CD4-positive, alpha-beta T cell (primary cell): ENCODE results near the gene KLHL17. TPM values are rescaled to one million over a fixed set of nuclear protein-coding genes. Genes with fewer than 3 reads are reported as not detected.
A peak's percentile ranks its signal among the peaks of the same experiment; 100 is the strongest.
"Not testable (repeated sequence)": the region's sequence is repeated elsewhere in the genome, so short reads cannot be mapped to it uniquely, and the experiment has no call there.

ENCODE experiments used
- ATAC-seq: fragments of 200-7000 bp; cut with Tn5 transposase; one replicate; pipeline ENCODE4 v1.10.0; 2022; ENCODE audit warnings: mild to moderate bottlenecking; ENCODE audit not compliant: poor library complexity
- CTCF ChIA-PET: fragments of 350-600 bp; sonication (Branson Sonifier 250); formaldehyde crosslinking; loops from one replicate; lab custom pipeline; 2021; ENCODE audit warnings: antibody characterized with exemption, inconsistent platforms; lab: Charles Lee
- POLR2A ChIA-PET: fragments of 350-600 bp; sonication (Branson Sonifier 250); formaldehyde crosslinking; loops from one replicate; lab custom pipeline; 2021; ENCODE audit warnings: antibody characterized with exemption, inconsistent platforms; lab: Charles Lee
- DNase-seq, 14 experiments: peaks; one replicate each; pipeline ENCODE4 v3.0.0-alpha.2; 2013 to 2020; ENCODE audit warnings: mixed read lengths in 2 of 14
- H3K27ac ChIP-seq, 2 donors: one replicate each; pipeline versions ENCODE4 v1.5.1 to v1.7.0; 2013; ENCODE audit warnings: low read length in 2 of 2, low read depth in 1 of 2, mild to moderate bottlenecking in 1 of 2
- H3K27me3 ChIP-seq, 2 experiments: 1 replicate in 1 of 2; 2 replicates in 1 of 2; pipeline versions ENCODE4 v1.6.1 to v1.7.0; 2013; ENCODE audit warnings: low read length in 2 of 2, control low read depth in 1 of 2, mild to moderate bottlenecking in 1 of 2, moderate library complexity in 1 of 2; ENCODE audit not compliant: insufficient read depth in 2 of 2, control insufficient read depth in 1 of 2
- H3K36me3 ChIP-seq: one replicate; pipeline ENCODE4 v1.6.1; 2013; ENCODE audit warnings: low read length, control low read depth; ENCODE audit not compliant: insufficient read depth
- H3K4me1 ChIP-seq: one replicate; pipeline ENCODE4 v1.6.1; 2013; ENCODE audit warnings: low read length, control low read depth; ENCODE audit not compliant: insufficient read depth
- H3K4me3 ChIP-seq: one replicate; pipeline ENCODE4 v1.5.1; 2013; ENCODE audit warnings: mild to moderate bottlenecking, low read length, moderate library complexity
- H3K9me3 ChIP-seq, 2 experiments: 1 replicate in 1 of 2; 2 replicates in 1 of 2; pipeline versions ENCODE4 v1.6.1 to v1.7.0; 2013; ENCODE audit warnings: low read length in 2 of 2, mild to moderate bottlenecking in 2 of 2, control low read depth in 1 of 2, moderate library complexity in 1 of 2; ENCODE audit not compliant: control insufficient read depth in 1 of 2, insufficient read depth in 1 of 2
- H3K27ac Mint-ChIP-seq: one replicate; pipeline ENCODE4 v1.8.0; 2020; ENCODE audit warnings: mixed read lengths
- H3K27me3 Mint-ChIP-seq: one replicate; pipeline ENCODE4 v1.8.0; 2021; ENCODE audit warnings: mixed read lengths
- H3K36me3 Mint-ChIP-seq: one replicate; pipeline ENCODE4 v1.8.0; 2021; ENCODE audit warnings: low read depth, mixed read lengths
- H3K4me1 Mint-ChIP-seq: one replicate; pipeline ENCODE4 v1.8.0; 2021; ENCODE audit warnings: low read depth, mixed read lengths
- H3K4me3 Mint-ChIP-seq: one replicate; pipeline ENCODE4 v1.8.0; 2020; ENCODE audit warnings: mild to moderate bottlenecking, mixed read lengths
- H3K9me3 Mint-ChIP-seq: one replicate; pipeline ENCODE4 v1.8.0; 2020; ENCODE audit warnings: mixed read lengths
- intact Hi-C, 2 experiments: fragments of 100-400 bp; cut with DNase I in 1 of 2; cut with micrococcal nuclease in 1 of 2; formaldehyde crosslinking; loops; one replicate each; pipeline versions ENCODE4 v1.15.1 to v1.9.0; 2023 to 2025; cut with DNase I, micrococcal nuclease
- total RNA-seq, 174 experiments: library from RNA in 2 of 174; stranded (reverse) in 2 of 174; gene quantifications; one replicate each; pipeline ENCODE4 v1.2.3 and lab custom pipeline; 2021 to 2026
- TF ChIP-seq, protein P1 (sequence below): fragments of 200-600 bp; IDR thresholded peaks from one replicate; pipeline ENCODE4 v1.8.0; 2022; ENCODE audit warnings: antibody characterized with exemption, mild to moderate bottlenecking

Gene KLHL17
- total RNA-seq, 2 experiments from 2014 or later, result 13.9 TPM

GRCh38 chr1:1011396-1011949, 51.1 kb downstream of the KLHL17 start:
- H3K4me3 Mint-ChIP-seq, result no peak overlapping the region
- H3K4me1 Mint-ChIP-seq, result peaks cover 23% of the 10 kb centered on the region
- peaks cover 6% of the 10 kb centered on the region for H3K36me3 Mint-ChIP-seq
- H3K9me3 Mint-ChIP-seq, result no peaks in the 10 kb centered on the region
- Histone ChIP-seq H3K27ac (no peak overlapping the region), H3K27me3 (peaks cover 0 to 5% of the 10 kb centered on the region in 2 experiments), H3K36me3 (no peaks in the 10 kb centered on the region), H3K9me3 (peaks cover 0 to 8% of the 10 kb centered on the region in 2 experiments), H3K4me1 (peaks cover 23% of the 10 kb centered on the region), H3K4me3 (no peak overlapping the region)
- TF ChIP-seq, protein P1, sequence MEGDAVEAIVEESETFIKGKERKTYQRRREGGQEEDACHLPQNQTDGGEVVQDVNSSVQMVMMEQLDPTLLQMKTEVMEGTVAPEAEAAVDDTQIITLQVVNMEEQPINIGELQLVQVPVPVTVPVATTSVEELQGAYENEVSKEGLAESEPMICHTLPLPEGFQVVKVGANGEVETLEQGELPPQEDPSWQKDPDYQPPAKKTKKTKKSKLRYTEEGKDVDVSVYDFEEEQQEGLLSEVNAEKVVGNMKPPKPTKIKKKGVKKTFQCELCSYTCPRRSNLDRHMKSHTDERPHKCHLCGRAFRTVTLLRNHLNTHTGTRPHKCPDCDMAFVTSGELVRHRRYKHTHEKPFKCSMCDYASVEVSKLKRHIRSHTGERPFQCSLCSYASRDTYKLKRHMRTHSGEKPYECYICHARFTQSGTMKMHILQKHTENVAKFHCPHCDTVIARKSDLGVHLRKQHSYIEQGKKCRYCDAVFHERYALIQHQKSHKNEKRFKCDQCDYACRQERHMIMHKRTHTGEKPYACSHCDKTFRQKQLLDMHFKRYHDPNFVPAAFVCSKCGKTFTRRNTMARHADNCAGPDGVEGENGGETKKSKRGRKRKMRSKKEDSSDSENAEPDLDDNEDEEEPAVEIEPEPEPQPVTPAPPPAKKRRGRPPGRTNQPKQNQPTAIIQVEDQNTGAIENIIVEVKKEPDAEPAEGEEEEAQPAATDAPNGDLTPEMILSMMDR, result no peak
- intact Hi-C loops, result no loop called here
- ChIA-PET POLR2A (no interaction called here), CTCF (interaction anchor here (2.7 kb wide), 1 partner anchor 10 kb away, joined by 13 read pairs; no protein-coding TSS in a partner anchor)
- ATAC-seq, result no peak
- DNase-seq, result peak in 1 of 14 experiments; percentile 11
- H3K27me3 Mint-ChIP-seq, result peaks cover 9% of the 10 kb centered on the region
- peak overlapping the region; percentile 20 for H3K27ac Mint-ChIP-seq

DNA sequence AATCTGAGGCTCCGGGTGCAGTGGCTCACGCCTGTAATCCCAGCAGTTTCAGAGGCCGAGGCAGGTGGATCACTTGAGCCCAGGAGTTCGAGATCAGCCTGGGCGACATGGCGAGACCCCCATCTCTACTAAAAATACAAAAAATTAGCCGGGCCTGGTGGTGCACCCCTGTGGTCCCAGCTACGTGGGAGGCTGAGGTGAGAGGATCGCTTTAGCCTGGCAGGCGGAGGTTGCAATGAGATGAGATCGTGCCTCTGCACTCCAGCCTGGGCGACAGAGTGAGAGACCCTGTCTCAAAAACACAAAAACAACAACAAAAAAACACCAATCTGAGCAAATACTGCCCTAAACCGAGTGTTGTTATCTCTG, 52.3 kb downstream of the KLHL17 start:
- Histone ChIP-seq H3K4me3 (peak overlapping the region; percentile 87), H3K4me1 (peaks cover 25% of the 10 kb centered on the region), H3K27ac (peak overlapping the region; percentile 89 to 90)
- H3K27me3 ChIP-seq, H3K27me3 Mint-ChIP-seq, H3K36me3 ChIP-seq, H3K9me3 ChIP-seq, H3K9me3 Mint-ChIP-seq, H3K36me3 Mint-ChIP-seq, intact Hi-C loops: not testable (repeated sequence)
- Mint-ChIP-seq H3K4me1 (peaks cover 31% of the 10 kb centered on the region), H3K4me3 (peak overlapping the region; percentile 94), H3K27ac (peak overlapping the region; percentile 88)
- peak in 2 of 14 experiments; percentile 21 to 54 for DNase-seq
- CTCF ChIA-PET, result interaction anchor here (0.6 to 2.7 kb wide), 3 partner anchors 11 to 29 kb away, joined by 3 to 13 read pairs (median 7); no protein-coding TSS in a partner anchor
- POLR2A ChIA-PET, result interaction anchor here (1.0 to 1.8 kb wide), 4 partner anchors 11 to 47 kb away, joined by 4 to 7 read pairs (median 6); partner anchors contain the start of gene HES4
- ATAC-seq, result peak; percentile 11

GRCh38 chr1:1013105-1013921, 52.9 kb downstream of the KLHL17 start, which contains the start of gene ISG15:
Gene ISG15, plus strand, starts transcription at chr1:1013497. Its CDS starts 77 bp downstream, at chr1:1013574.
- Histone ChIP-seq H3K27ac (peak within 1 kb of the TSS; percentile 89 to 90), H3K4me3 (peak within 1 kb of the TSS; percentile 87), H3K9me3 (peaks cover 0 to 3% of the 10 kb centered on the region in 2 experiments), H3K4me1 (peaks cover 25% of the 10 kb centered on the region), H3K36me3 (no peaks in the 10 kb centered on the region), H3K27me3 (no peaks in the 10 kb centered on the region)
- Mint-ChIP-seq H3K4me1 (peaks cover 31% of the 10 kb centered on the region), H3K9me3 (no peaks in the 10 kb centered on the region), H3K36me3 (peaks cover 6% of the 10 kb centered on the region), H3K27ac (peak within 1 kb of the TSS; percentile 88), H3K27me3 (peaks cover 5% of the 10 kb centered on the region), H3K4me3 (peak within 1 kb of the TSS; percentile 94)
- TF ChIP-seq, protein P1, result no peak
- CTCF ChIA-PET, result interaction anchor here (0.6 to 2.7 kb wide), 5 partner anchors 12 to 98 kb away, joined by 3 to 13 read pairs (median 4); no protein-coding TSS in a partner anchor
- peak; percentile 96 for ATAC-seq
- intact Hi-C loops, result no loop called here
- POLR2A ChIA-PET, result interaction anchor here (0.6 to 1.8 kb wide), 8 partner anchors 9 to 342 kb away, joined by 3 to 7 read pairs (median 4); partner anchors contain the start of genes C1orf159 and HES4
- peak; percentile 81 to 95 (median 86) for DNase-seq
